ENCODE results near the gene EPHB1. TPM values are rescaled to one million over a fixed set of nuclear protein-coding genes. Genes with fewer than 3 reads are reported as not detected.
"Not testable (repeated sequence)": the region's sequence is repeated elsewhere in the genome, so short reads cannot be mapped to it uniquely, and the experiment has no call there.

Gene EPHB1
- total and polyA plus RNA-seq, 2 donors (not counting 3 experiments of a cell fraction or from before 2014, with no cell fraction given), result 1.3 to 5.2 TPM

DNA sequence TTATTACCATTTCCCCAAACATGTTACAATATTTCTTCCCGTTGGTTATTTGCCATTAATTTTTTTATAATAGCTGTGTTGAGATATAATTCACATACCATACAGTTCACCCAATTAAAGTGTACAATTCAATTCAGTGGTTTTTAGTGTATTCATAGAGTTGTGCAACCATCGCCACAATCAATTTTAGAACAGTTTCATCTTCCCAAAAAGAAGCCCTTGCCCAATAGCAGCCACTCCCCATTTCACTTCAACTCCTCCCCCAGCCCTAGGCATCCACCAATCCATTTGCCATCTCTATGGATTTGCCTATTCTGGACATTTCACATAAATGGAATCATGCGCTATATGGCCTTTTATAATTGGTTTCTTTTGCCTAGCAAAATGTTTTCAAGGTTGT, 225.1 kb downstream of the EPHB1 start:
- no peaks in the 10 kb centered on the region for H3K36me3 ChIP-seq (ENCODE audit: control insufficient read depth in 2 of 2, extremely low read depth in 1 of 2, insufficient read depth in 2 of 2, low read length in 2 of 2)
- CTCF ChIA-PET, result no interaction called here
- dilution Hi-C loops (cut with MboI; ENCODE audit: extremely low pct_ligation_motif_present, low sequenced_read_pairs), result no loop called here

DNA sequence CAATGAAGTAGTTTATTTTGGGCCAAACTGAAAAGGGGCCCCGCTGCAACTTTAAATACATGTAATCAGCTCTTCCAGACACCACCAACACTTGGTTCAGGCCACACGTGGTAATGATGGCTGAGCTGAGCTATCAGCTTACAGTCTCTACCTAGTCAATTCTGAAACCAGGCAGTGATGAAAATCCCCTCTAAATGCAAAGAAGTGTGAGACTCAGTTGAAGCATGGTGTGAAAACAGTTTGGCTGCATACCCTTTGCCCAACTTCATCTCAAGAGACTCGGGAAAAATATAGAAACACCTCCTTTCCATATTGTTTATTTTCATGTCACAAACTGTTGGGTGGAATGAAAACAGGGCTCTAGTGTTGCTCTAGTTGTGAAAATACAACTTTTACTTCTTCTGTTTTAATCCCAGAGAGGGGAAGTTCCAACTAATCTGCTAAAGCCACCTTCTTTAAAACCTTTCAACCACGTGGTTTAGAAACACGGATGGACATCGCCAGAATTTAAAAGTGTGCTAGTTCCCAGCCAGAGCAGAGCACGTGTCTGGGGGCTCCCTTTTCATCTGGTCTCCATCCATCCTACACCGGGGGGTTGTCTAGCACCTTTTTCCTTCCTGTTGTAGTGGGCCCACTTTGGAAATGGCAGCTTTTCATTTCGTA, 229.1 kb downstream of the EPHB1 start:
- Histone ChIP-seq H3K4me1 (ENCODE audit: control insufficient read depth, extremely low read depth, insufficient read depth, low read length) (no peaks in the 10 kb centered on the region), H3K9me1 (replicated peaks; ENCODE audit: control insufficient read depth, extremely low read depth, insufficient read depth, low read length) (no peaks in the 10 kb centered on the region), H3K27ac (ENCODE audit: insufficient read depth, low read depth, low read length) (no peak overlapping the region), H3K4me2 (ENCODE audit: insufficient read depth, low read length) (no peak overlapping the region), H3K79me2 (ENCODE audit: control insufficient read depth, insufficient read depth, low read length) (no peaks in the 10 kb centered on the region), H3K9me3 (replicated peaks; ENCODE audit: control insufficient read depth, insufficient read depth, low read length) (no peaks in the 10 kb centered on the region), H3K9ac (replicated peaks; ENCODE audit: extremely low read depth, insufficient read depth, low read length) (no peak overlapping the region), H4K20me1 (replicated peaks; ENCODE audit: control insufficient read depth, extremely low read depth, insufficient read depth, low read length) (no peaks in the 10 kb centered on the region), H3K36me3 (ENCODE audit: control insufficient read depth in 2 of 2, extremely low read depth in 1 of 2, insufficient read depth in 2 of 2, low read length in 2 of 2) (no peaks in the 10 kb centered on the region), H2AFZ (ENCODE audit: low read depth, low read length) (no peak overlapping the region), H3K27me3 (ENCODE audit: control insufficient read depth in 2 of 2, insufficient read depth in 2 of 2, low read length in 2 of 2) (no peaks in the 10 kb centered on the region), H3K4me3 (replicated peaks in 1 of 3; ENCODE audit: insufficient read depth in 1 of 3, low read depth in 1 of 3, low read length in 3 of 3) (no peak overlapping the region)
- intact Hi-C loops (cut with micrococcal nuclease) (no loop called here), dilution Hi-C loops (cut with MboI; ENCODE audit: extremely low pct_ligation_motif_present, low sequenced_read_pairs) (no loop called here)
- TF ChIP-seq POLR2A (IDR thresholded peaks at IDR 0.05; ENCODE audit: low read depth, low read length), result no peak
- TF ChIP-seq EZH2 (IDR thresholded peaks at IDR 0.05; ENCODE audit: borderline replicate concordance, low read depth, low read length, severe bottlenecking), result no peak
- TF ChIP-seq GATA2 (IDR thresholded peaks at IDR 0.05; ENCODE audit: insufficient read depth, insufficient read length, low read depth, low read length), result no peak
- TF ChIP-seq FOS (IDR thresholded peaks at IDR 0.05; ENCODE audit: borderline replicate concordance, insufficient read depth, low read length), result no peak
- no peak for TF ChIP-seq MYC (IDR thresholded peaks at IDR 0.05; ENCODE audit: low read depth, low read length)
- TF ChIP-seq POLR2AphosphoS5 (IDR thresholded peaks at IDR 0.05; ENCODE audit: insufficient read depth, low read depth, low read length), result no peak
- TF ChIP-seq, protein P1, sequence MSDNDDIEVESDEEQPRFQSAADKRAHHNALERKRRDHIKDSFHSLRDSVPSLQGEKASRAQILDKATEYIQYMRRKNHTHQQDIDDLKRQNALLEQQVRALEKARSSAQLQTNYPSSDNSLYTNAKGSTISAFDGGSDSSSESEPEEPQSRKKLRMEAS (IDR thresholded peaks at IDR 0.05; ENCODE audit: insufficient read depth, insufficient read length), result no peak
- POLR2A ChIA-PET, result no interaction called here
- BruUV-seq (replicated peaks), result no TSS peak
- FAIRE-seq (no peak), DNase-seq (ENCODE audit: low read depth, low spot score) (no peak)
- CTCF ChIA-PET, result no interaction called here

More for the DNA sequence above, 225.1 kb downstream of the EPHB1 start:
- POLR2A ChIA-PET, result no interaction called here
- Histone ChIP-seq H3K9me1 (replicated peaks; ENCODE audit: control insufficient read depth, extremely low read depth, insufficient read depth, low read length) (no peaks in the 10 kb centered on the region), H3K79me2 (ENCODE audit: control insufficient read depth, insufficient read depth, low read length) (no peaks in the 10 kb centered on the region), H3K27me3 (ENCODE audit: control insufficient read depth in 2 of 2, insufficient read depth in 2 of 2, low read length in 2 of 2) (no peaks in the 10 kb centered on the region), H3K4me3 (replicated peaks in 1 of 3; ENCODE audit: insufficient read depth in 1 of 3, low read depth in 1 of 3, low read length in 3 of 3) (no peak overlapping the region), H3K9ac (replicated peaks; ENCODE audit: extremely low read depth, insufficient read depth, low read length) (no peak overlapping the region), H3K9me3 (replicated peaks; ENCODE audit: control insufficient read depth, insufficient read depth, low read length) (no peaks in the 10 kb centered on the region), H3K27ac (ENCODE audit: insufficient read depth, low read depth, low read length) (no peak overlapping the region), H2AFZ (ENCODE audit: low read depth, low read length) (no peak overlapping the region), H4K20me1 (replicated peaks; ENCODE audit: control insufficient read depth, extremely low read depth, insufficient read depth, low read length) (no peaks in the 10 kb centered on the region), H3K4me1 (ENCODE audit: control insufficient read depth, extremely low read depth, insufficient read depth, low read length) (no peaks in the 10 kb centered on the region), H3K4me2 (ENCODE audit: insufficient read depth, low read length) (no peak overlapping the region)
- no peak for FAIRE-seq
- no peak for TF ChIP-seq POLR2A (IDR thresholded peaks at IDR 0.05; ENCODE audit: low read depth, low read length)
- no peak for DNase-seq (ENCODE audit: low read depth, low spot score)
- no TSS peak for BruUV-seq (replicated peaks)
- intact Hi-C loops (cut with micrococcal nuclease), result no loop called here

DNA sequence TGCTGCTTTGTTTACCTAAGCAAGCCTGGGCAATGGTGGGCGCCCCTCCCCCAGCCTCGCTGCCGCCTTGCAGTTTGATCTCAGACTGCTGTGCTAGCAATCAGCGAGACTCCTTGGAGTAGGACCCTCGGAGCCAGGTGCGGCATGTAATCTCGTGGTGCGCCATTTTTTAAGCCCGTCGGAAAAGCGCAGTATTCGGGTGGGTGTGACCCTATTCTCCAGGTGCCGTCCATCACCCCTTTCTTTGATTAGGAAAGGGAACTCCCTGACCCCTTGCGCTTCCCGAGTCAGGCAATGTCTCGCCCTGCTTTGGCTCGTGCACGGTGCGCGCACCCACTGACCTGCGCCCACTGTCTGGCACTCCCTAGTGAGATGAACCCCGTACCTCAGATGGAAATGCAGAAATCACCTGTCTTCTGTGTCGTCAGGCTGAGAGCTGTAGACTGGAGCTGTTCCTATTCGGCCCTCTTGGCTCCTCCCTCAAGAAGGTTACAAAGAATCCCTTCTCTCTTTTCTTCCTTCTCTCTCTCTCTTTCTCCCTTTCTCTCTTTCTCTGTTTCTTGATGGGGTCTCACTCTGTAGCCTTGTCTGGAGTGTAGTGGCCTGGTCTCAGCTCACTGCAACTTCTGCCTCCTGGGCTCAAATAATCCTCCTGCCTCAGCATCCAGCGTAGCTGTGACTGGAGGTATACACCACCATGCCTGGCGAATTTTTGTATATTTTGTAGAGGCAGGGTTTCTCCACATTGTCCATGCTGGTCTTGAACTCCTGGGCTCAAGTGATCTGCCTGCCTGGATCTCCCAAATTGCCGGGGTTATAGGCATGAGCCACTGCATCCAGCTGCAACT, 235.9 kb downstream of the EPHB1 start:
- H4K20me1 ChIP-seq (replicated peaks; ENCODE audit: control insufficient read depth, extremely low read depth, insufficient read depth, low read length); H3K79me2 ChIP-seq (ENCODE audit: control insufficient read depth, insufficient read depth, low read length); H3K27ac ChIP-seq (ENCODE audit: insufficient read depth, low read depth, low read length); H3K27me3 ChIP-seq (ENCODE audit: control insufficient read depth in 2 of 2, insufficient read depth in 2 of 2, low read length in 2 of 2); H2AFZ ChIP-seq (ENCODE audit: low read depth, low read length); DNase-seq (ENCODE audit: low read depth, low spot score); CTCF ChIA-PET; H3K9me3 ChIP-seq (replicated peaks; ENCODE audit: control insufficient read depth, insufficient read depth, low read length); H3K36me3 ChIP-seq (ENCODE audit: control insufficient read depth in 2 of 2, extremely low read depth in 1 of 2, insufficient read depth in 2 of 2, low read length in 2 of 2); dilution Hi-C loops (cut with MboI; ENCODE audit: extremely low pct_ligation_motif_present, low sequenced_read_pairs); H3K4me3 ChIP-seq (replicated peaks in 1 of 3; ENCODE audit: insufficient read depth in 1 of 3, low read depth in 1 of 3, low read length in 3 of 3); H3K4me2 ChIP-seq (ENCODE audit: insufficient read depth, low read length); POLR2A ChIA-PET; FAIRE-seq; H3K9ac ChIP-seq (replicated peaks; ENCODE audit: extremely low read depth, insufficient read depth, low read length); H3K4me1 ChIP-seq (ENCODE audit: control insufficient read depth, extremely low read depth, insufficient read depth, low read length); BruUV-seq (replicated peaks); intact Hi-C loops (cut with micrococcal nuclease); H3K9me1 ChIP-seq (replicated peaks; ENCODE audit: control insufficient read depth, extremely low read depth, insufficient read depth, low read length): not testable (repeated sequence)
